H9 (cell line): ENCODE data around the gene GALNT5. TPM values are rescaled to one million over a fixed set of nuclear protein-coding genes. Genes with fewer than 3 reads are reported as not detected.

ENCODE experiments used
- DNase-seq: peaks from one replicate; pipeline ENCODE4 v3.0.0-alpha.2; 2017
- H2AFZ ChIP-seq: one replicate; pipeline ENCODE4 v1.6.1; 2013; ENCODE audit warnings: mild to moderate bottlenecking, low read length, control low read depth, moderate library complexity
- H2AK5ac ChIP-seq: 2 replicates; pipeline ENCODE4 v1.6.1; 2013; ENCODE audit warnings: low read length, control low read depth, mixed read lengths; ENCODE audit not compliant: insufficient read length
- H2BK120ac ChIP-seq: one replicate; pipeline ENCODE4 v1.6.1; 2013; ENCODE audit warnings: low read depth, mild to moderate bottlenecking, low read length, control low read depth, inconsistent platforms; ENCODE audit not compliant: poor library complexity, severe bottlenecking
- H2BK12ac ChIP-seq: 2 replicates; pipeline ENCODE4 v1.6.1; 2013; ENCODE audit warnings: low read length, control low read depth, mixed read lengths, low read depth; ENCODE audit not compliant: insufficient read length
- H2BK15ac ChIP-seq: 2 replicates; pipeline ENCODE4 v1.6.1; 2013; ENCODE audit warnings: low read depth, low read length, control low read depth
- H2BK20ac ChIP-seq: one replicate; pipeline ENCODE4 v1.6.1; 2013; ENCODE audit warnings: low read depth, mild to moderate bottlenecking, low read length, control low read depth, inconsistent platforms; ENCODE audit not compliant: poor library complexity, severe bottlenecking
- H2BK5ac ChIP-seq: 2 replicates; pipeline ENCODE4 v1.6.1; 2013; ENCODE audit warnings: low read length, control low read depth, mixed read lengths; ENCODE audit not compliant: insufficient read length
- H3K14ac ChIP-seq: 2 replicates; pipeline ENCODE4 v1.6.1; 2013; ENCODE audit warnings: low read length, control low read depth; ENCODE audit not compliant: insufficient read depth
- H3K18ac ChIP-seq: 2 replicates; pipeline ENCODE4 v1.6.1; 2013; ENCODE audit warnings: low read depth, mild to moderate bottlenecking, mixed read lengths, low read length, control low read depth; ENCODE audit not compliant: insufficient read length
- H3K23ac ChIP-seq: 2 replicates; pipeline ENCODE4 v1.6.1; 2013; ENCODE audit warnings: low read length, control low read depth, mixed read lengths, low read depth; ENCODE audit not compliant: insufficient read length
- H3K23me2 ChIP-seq: 2 replicates; pipeline ENCODE4 v1.6.1; 2013; ENCODE audit warnings: low read depth, mild to moderate bottlenecking, mixed read lengths, low read length, control low read depth; ENCODE audit not compliant: insufficient read length, poor library complexity, severe bottlenecking
- H3K27ac ChIP-seq: 2 replicates; pipeline ENCODE4 v1.5.1; 2013; ENCODE audit warnings: low read length, control low read depth, mixed read lengths, low read depth; ENCODE audit not compliant: insufficient read length
- H3K27me3 ChIP-seq: 2 replicates; pipeline ENCODE4 v1.6.1; 2013; ENCODE audit warnings: low read length, control low read depth, inconsistent platforms; ENCODE audit not compliant: insufficient read depth
- H3K4ac ChIP-seq: 2 replicates; pipeline ENCODE4 v1.6.1; 2013; ENCODE audit warnings: low read depth, mild to moderate bottlenecking, control low read depth, inconsistent platforms, low read length, moderate library complexity
- H3K4me1 ChIP-seq: 2 replicates; pipeline ENCODE4 v1.6.1; 2013; ENCODE audit warnings: low read length, control low read depth, inconsistent platforms; ENCODE audit not compliant: insufficient read depth
- H3K4me2 ChIP-seq: 2 replicates; pipeline ENCODE4 v1.6.1; 2013; ENCODE audit warnings: low read length, control low read depth, mixed read lengths; ENCODE audit not compliant: insufficient read length, insufficient read depth
- H3K56ac ChIP-seq: 2 replicates; pipeline ENCODE4 v1.6.1; 2013; ENCODE audit warnings: low read depth, mild to moderate bottlenecking, mixed read lengths, low read length, control low read depth; ENCODE audit not compliant: insufficient read length
- H3K79me1 ChIP-seq: 2 replicates; pipeline ENCODE4 v1.6.1; 2013; ENCODE audit warnings: low read depth, mild to moderate bottlenecking, moderate library complexity, low read length, control low read depth, inconsistent platforms; ENCODE audit not compliant: insufficient read depth, poor library complexity, severe bottlenecking
- H3K79me2 ChIP-seq: 2 replicates; pipeline ENCODE4 v1.6.1; 2013; ENCODE audit warnings: low read length, control low read depth, inconsistent platforms; ENCODE audit not compliant: insufficient read depth
- H3K9ac ChIP-seq: 2 replicates; pipeline ENCODE4 v1.6.1; 2013; ENCODE audit warnings: low read length, control low read depth, mixed read lengths; ENCODE audit not compliant: insufficient read length; ENCODE audit errors: extremely low read depth
- H3K9me3 ChIP-seq: one replicate; pipeline ENCODE4 v1.6.1; 2013; ENCODE audit warnings: low read depth, low read length, inconsistent platforms; ENCODE audit not compliant: control insufficient read depth
- H3T11ph ChIP-seq: one replicate; pipeline ENCODE4 v1.6.1; 2013; ENCODE audit warnings: mild to moderate bottlenecking, low read length, control low read depth, inconsistent platforms
- H4K20me1 ChIP-seq: one replicate; pipeline ENCODE4 v1.6.1; 2013; ENCODE audit not compliant: control insufficient read depth, insufficient read length, insufficient read depth
- H4K5ac ChIP-seq: 2 replicates; pipeline ENCODE4 v1.6.1; 2013; ENCODE audit warnings: low read depth, mild to moderate bottlenecking, mixed read lengths, low read length, control low read depth; ENCODE audit not compliant: insufficient read length
- H4K8ac ChIP-seq: replicated peaks from 2 replicates; pipeline ENCODE4 v1.6.1; 2013; ENCODE audit warnings: low read length, control low read depth, mixed read lengths, low read depth; ENCODE audit not compliant: insufficient read length
- H4K91ac ChIP-seq: 2 replicates; pipeline ENCODE4 v1.6.1; 2013; ENCODE audit warnings: low read depth, mild to moderate bottlenecking, moderate library complexity, mixed read lengths, low read length, control low read depth; ENCODE audit not compliant: insufficient read length
- H3K27ac Mint-ChIP-seq, 3 experiments: 2 replicates in 2 of 3; 3 replicates in 1 of 3; pipeline ENCODE4 v1.8.0; 2020 to 2021; ENCODE audit warnings: mixed read lengths in 3 of 3, mild to moderate bottlenecking in 1 of 3, moderate library complexity in 1 of 3
- H3K27me3 Mint-ChIP-seq: 2 replicates; pipeline ENCODE4 v1.8.0; 2021; ENCODE audit warnings: low read depth, mild to moderate bottlenecking, moderate library complexity, mixed read lengths
- H3K36me3 Mint-ChIP-seq, 3 experiments: 2 replicates in 2 of 3; 3 replicates in 1 of 3; pipeline ENCODE4 v1.8.0; 2020 to 2021; ENCODE audit warnings: low read depth in 3 of 3, mixed read lengths in 3 of 3; ENCODE audit not compliant: insufficient read depth in 1 of 3
- H3K4me1 Mint-ChIP-seq, 2 experiments: 2 replicates each; pipeline ENCODE4 v1.8.0; 2020; ENCODE audit warnings: mixed read lengths in 2 of 2
- H3K4me3 Mint-ChIP-seq, 2 experiments: 2 replicates in 1 of 2; 3 replicates in 1 of 2; pipeline ENCODE4 v1.8.0; 2020 to 2021; ENCODE audit warnings: mild to moderate bottlenecking in 2 of 2, mixed read lengths in 2 of 2, moderate library complexity in 1 of 2
- H3K9me3 Mint-ChIP-seq, 2 experiments: 2 replicates in 1 of 2; 3 replicates in 1 of 2; pipeline ENCODE4 v1.8.0; 2020; ENCODE audit warnings: mild to moderate bottlenecking in 2 of 2, mixed read lengths in 2 of 2, moderate library complexity in 1 of 2
- CTCF ChIP-seq: fragments of 200-600 bp; sonication (generic); conservative IDR thresholded peaks from 3 replicates; pipeline ENCODE4 v1.8.0; 2021; ENCODE audit warnings: antibody characterized with exemption, mild to moderate bottlenecking
- WGBS: extraction: QIAGEN DNeasy Blood & Tissue Kit; methylation state at CpG from one replicate; pipeline ENCODE4 v1.1.7; 2013; ENCODE audit warnings: missing lambda C conversion rate, low lambda C conversion rate, mixed read lengths; ENCODE audit not compliant: insufficient read length; ENCODE audit errors: extremely low coverage; 5-methylcytosine and 5-hydroxymethylcytosine counted together
- total RNA-seq: library from RNA; stranded (reverse); gene quantifications from 2 replicates; pipeline ENCODE4 v1.2.1, GENCODE V29; 2021

The GALNT5 gene
- total RNA-seq, 1 experiment from 2014 or later: 0.17 TPM

- Histone ChIP-seq H3K4me2 (no peak overlapping the region), H2BK15ac (no peak overlapping the region), H4K5ac (no peak overlapping the region), H3K4me1 (no peaks in the 10 kb centered on the region), H3K4ac (no peak overlapping the region), H3K23ac (no peak overlapping the region), H3K9me3 (no peaks in the 10 kb centered on the region), H3K23me2 (no peaks in the 10 kb centered on the region), H3K79me2 (no peaks in the 10 kb centered on the region), H2AK5ac (no peak overlapping the region), H3K79me1 (no peaks in the 10 kb centered on the region), H2BK12ac (no peak overlapping the region), H3K14ac (no peak overlapping the region), H3K9ac (no peak overlapping the region), H4K20me1 (no peaks in the 10 kb centered on the region), H3T11ph (no peak overlapping the region), H4K91ac (no peak overlapping the region), H2BK5ac (no peak overlapping the region), H3K56ac (no peak overlapping the region), H2BK120ac (no peak overlapping the region), H3K27me3 (no peaks in the 10 kb centered on the region), H4K8ac (no peak overlapping the region), H3K27ac (no peak overlapping the region), H3K18ac (no peak overlapping the region), H2BK20ac (no peak overlapping the region), H2AFZ (no peak overlapping the region)
- H3K27me3 Mint-ChIP-seq: no peaks in the 10 kb centered on the region
- H3K36me3 Mint-ChIP-seq: no peaks in the 10 kb centered on the region
- no peak for TF ChIP-seq CTCF
- no peaks in the 10 kb centered on the region for H3K9me3 Mint-ChIP-seq
- no peak for DNase-seq
- WGBS: no CpG with 5 or more reads among the region's 1 CpG
- no peak overlapping the region for H3K27ac Mint-ChIP-seq
- no peaks in the 10 kb centered on the region for H3K4me1 Mint-ChIP-seq
- H3K4me3 Mint-ChIP-seq: no peak overlapping the region
Measured at GRCh38 chr2:157291018-157291417, 33.5 kb downstream of the GALNT5 start.
